K562 (cell line): ENCODE results near the gene ZNF516. TPM values are rescaled to one million over a fixed set of nuclear protein-coding genes. Genes with fewer than 3 reads are reported as not detected.

ENCODE experiments used
- ATAC-seq: fragments of 200-7000 bp; cut with Tn5 transposase; 3 replicates; pipeline ENCODE4 v1.9.1; 2020; ENCODE audit warnings: moderate library complexity
- BruUV-seq: library from RNA; stranded (reverse); fragments of 400-500 nt; replicated peaks from 2 replicates; lab custom pipeline; 2021; lab: Mats Ljungman, UMichigan
- CTCF ChIA-PET: fragments of 300-600 bp; formaldehyde crosslinking; extraction: SDS; loops from one replicate; lab custom pipeline; 2021; ENCODE audit warnings: low intra/inter-chr PET ratio; lab: Yijun Ruan, JAX
- POLR2A ChIA-PET: fragments of 300-600, 350-650 bp; sonication (Branson Sonifier 250); formaldehyde crosslinking; extraction: SDS; loops from one replicate; lab custom pipeline; 2021; ENCODE audit warnings: antibody characterized with exemption, inconsistent platforms; lab: Yijun Ruan, JAX
- DNase-seq, 4 experiments: peaks; one replicate each; pipeline versions ENCODE4 v3.0.0 to v3.0.0-alpha.2; 2011 to 2018; ENCODE audit warnings: low spot score in 3 of 4, mixed read lengths in 3 of 4; ENCODE audit errors: extremely low read depth in 1 of 4
- FAIRE-seq: peaks from 2 replicates; lab custom pipeline; 2011; peaks lifted over from hg19 to GRCh38; lab: Jason Lieb, UNC
- H2AFZ ChIP-seq: 2 replicates; pipeline ENCODE4 v1.6.0; 2011; ENCODE audit warnings: low read depth, low read length, control low read depth, inconsistent platforms
- H3K27ac ChIP-seq: fragments of 200-600 bp; 3 replicates; pipeline ENCODE4 v1.8.0; 2011; ENCODE audit warnings: low read depth, mild to moderate bottlenecking, control low read depth, inconsistent platforms, low read length, moderate library complexity, mixed read lengths; ENCODE audit errors: extremely low read depth
- H3K27me3 ChIP-seq, 2 experiments: fragments of 300-600 bp in 1 of 2; 2 replicates in 1 of 2; 3 replicates in 1 of 2; pipeline versions ENCODE4 v1.6.0 to v1.8.0; 2011; ENCODE audit warnings: inconsistent platforms in 2 of 2, low read length in 2 of 2, mild to moderate bottlenecking in 1 of 2, mixed read lengths in 1 of 2, moderate library complexity in 1 of 2; ENCODE audit not compliant: control insufficient read depth in 2 of 2, insufficient read depth in 2 of 2
- H3K36me3 ChIP-seq: fragments of 300-600 bp; 3 replicates; pipeline ENCODE4 v1.8.0; 2011; ENCODE audit warnings: mild to moderate bottlenecking, low read length, inconsistent platforms; ENCODE audit not compliant: control insufficient read depth, insufficient read depth
- H3K4me1 ChIP-seq, 2 experiments: fragments of 200-600 bp in 1 of 2; replicated peaks in 1 of 2; 2 replicates in 1 of 2; 3 replicates in 1 of 2; pipeline versions ENCODE4 v1.5.1 to v1.8.0; 2011; ENCODE audit warnings: inconsistent platforms in 2 of 2, low read length in 2 of 2, mild to moderate bottlenecking in 1 of 2, mixed read lengths in 1 of 2, moderate library complexity in 1 of 2; ENCODE audit not compliant: control insufficient read depth in 2 of 2, insufficient read depth in 2 of 2
- H3K4me2 ChIP-seq: 2 replicates; pipeline ENCODE4 v1.6.1; 2011; ENCODE audit warnings: low read length, control low read depth, inconsistent platforms, mixed read lengths; ENCODE audit not compliant: insufficient read depth
- H3K4me3 ChIP-seq: fragments of 200-600 bp; sonication (generic), shearing (Covaris generic); 2 replicates; pipeline ENCODE4 v1.5.1; 2016; ENCODE audit warnings: control low read depth, inconsistent platforms
- H3K79me2 ChIP-seq: fragments of 200-600 bp; 3 replicates; pipeline ENCODE4 v1.8.0; 2011; ENCODE audit warnings: low read length, inconsistent platforms; ENCODE audit not compliant: control insufficient read depth, insufficient read depth
- H3K9ac ChIP-seq, 2 experiments: 2 replicates each; pipeline versions ENCODE4 v1.6.0 to v1.6.1; 2011; ENCODE audit warnings: low read depth in 2 of 2, low read length in 2 of 2, control low read depth in 1 of 2, inconsistent platforms in 1 of 2, mild to moderate bottlenecking in 1 of 2, mixed read lengths in 1 of 2; ENCODE audit not compliant: insufficient read depth in 1 of 2
- H3K9me1 ChIP-seq: one replicate; pipeline ENCODE4 v1.6.0; 2011; ENCODE audit warnings: inconsistent platforms, mild to moderate bottlenecking, low read length, moderate library complexity; ENCODE audit not compliant: control insufficient read depth, insufficient read depth
- H3K9me3 ChIP-seq: replicated peaks from 2 replicates; pipeline ENCODE4 v1.5.1; 2011; ENCODE audit warnings: low read depth, low read length, inconsistent platforms; ENCODE audit not compliant: control insufficient read depth, insufficient read depth
- H4K20me1 ChIP-seq: replicated peaks from 2 replicates; pipeline ENCODE4 v1.6.1; 2011; ENCODE audit warnings: low read length, inconsistent platforms, mixed read lengths; ENCODE audit not compliant: control insufficient read depth, insufficient read depth
- FOXA3 ChIP-seq, 2 experiments: fragments of 450-650 bp in 1 of 2; sonication (generic) in 1 of 2; formaldehyde crosslinking; IDR thresholded peaks in 1 of 2; conservative IDR thresholded peaks in 1 of 2; 2 replicates each; pipeline versions ENCODE4 v1.4.0 to v1.8.0; 2020 to 2022; ENCODE audit warnings: mild to moderate bottlenecking in 2 of 2, missing genetic modification reagents in 1 of 2
- WGBS: fragments of 100-300 bp; shearing (Covaris generic); methylation state at CpG from one replicate; pipeline ENCODE4 v1.1.6; 2016; ENCODE audit warnings: low coverage, mixed read lengths; ENCODE audit not compliant: insufficient coverage; ENCODE audit errors: missing lambda C conversion rate; 5-methylcytosine and 5-hydroxymethylcytosine counted together
- in situ Hi-C: fragments of 300-500 bp; cut with MboI; formaldehyde crosslinking; loops from 4 replicates; pipeline ENCODE4 v1.15.0; 2018; ENCODE audit warnings: inconsistent platforms, mixed read lengths
- intact Hi-C: fragments of 100-400 bp; cut with micrococcal nuclease; formaldehyde crosslinking; loops from 2 replicates; pipeline ENCODE4 v1.14.2; 2022
- polyA plus RNA-seq, 8 experiments: library from polyadenylated mRNA; depleted of rRNA in 4 of 8; stranded (reverse) in 5 of 8; unstranded in 3 of 8; fragments of >200 nt; fragmentation: Nextera tagmentation in 2 of 8; fragmentation: Illumina TruSeq in 1 of 8; extraction: Ambion mirVana in 2 of 8; extraction: Trizol in 1 of 8; gene quantifications; 2 replicates each; pipeline versions ENCODE4 v1.2.1 to v1.2.3, GENCODE V29; 2011 to 2014; ENCODE audit warnings: inconsistent platforms in 1 of 8, missing spikeins in 1 of 8
- total RNA-seq, 7 experiments: library from RNA; depleted of rRNA in 6 of 7; stranded (reverse); fragments of >200 nt in 6 of 7; fragmentation: Illumina TruSeq in 2 of 7; extraction: Trizol in 2 of 7; gene quantifications; 2 replicates each; pipeline versions ENCODE4 v1.2.1 to v1.2.3, GENCODE V29; 2011 to 2021; ENCODE audit warnings: low replicate concordance in 1 of 7
- TF ChIP-seq, protein P1 (sequence below): fragments of 200-600 bp; sonication (generic); IDR thresholded peaks from one replicate; pipeline ENCODE4 v1.6.1; 2012; ENCODE audit warnings: mild to moderate bottlenecking, low read depth, low read length, inconsistent platforms

ZNF516 gene
- total and polyA plus RNA-seq, 9 of the 15 experiments (the other 6 are each of a cell fraction or from before 2014, with no cell fraction given): 0.04 to 0.20 (median 0.08) TPM; not detected in 3

DNA sequence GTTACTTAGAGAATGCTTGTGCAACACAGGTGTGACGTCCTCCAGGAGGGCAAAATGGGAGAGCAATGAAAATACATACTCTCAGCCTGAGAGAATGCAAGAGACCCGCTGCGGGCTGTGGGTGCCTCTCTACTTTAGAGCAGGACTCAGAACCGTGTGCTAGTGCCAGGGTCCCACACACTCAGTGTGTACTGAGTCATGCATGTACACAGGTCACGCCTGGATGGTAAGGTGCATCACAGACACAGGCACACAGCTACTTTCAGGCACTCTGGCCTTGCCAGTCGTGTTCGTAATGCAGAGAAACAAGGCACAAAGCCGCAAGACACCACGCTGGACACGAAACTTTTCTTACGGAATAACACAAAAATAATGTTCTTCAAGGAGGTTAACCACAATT lies 125.3 kb downstream of the ZNF516 start:
- ATAC-seq (no peak), FAIRE-seq (no peak), DNase-seq (no peak)
- ChIA-PET CTCF (no interaction called here), POLR2A (no interaction called here)
- Histone ChIP-seq H3K4me1 (no peaks in the 10 kb centered on the region), H3K27me3 (peaks cover 2 to 26% of the 10 kb centered on the region in 2 experiments; a peak in 3 of 5 replicates), H2AFZ (no peak overlapping the region), H3K9ac (no peak overlapping the region), H3K27ac (no peak overlapping the region), H3K36me3 (no peaks in the 10 kb centered on the region), H4K20me1 (no peaks in the 10 kb centered on the region), H3K4me2 (no peak overlapping the region), H3K9me3 (no peaks in the 10 kb centered on the region), H3K9me1 (no peaks in the 10 kb centered on the region), H3K79me2 (no peaks in the 10 kb centered on the region), H3K4me3 (no peak overlapping the region)
- intact Hi-C loops: no loop called here
- in situ Hi-C loops: loop anchor here (25.0 kb wide), 2 partner anchors 1707 to 2007 kb away; no protein-coding TSS in a partner anchor
- no TSS peak for BruUV-seq
- 2% methylated on average over 9 of the region's 11 CpGs for WGBS
- TF ChIP-seq, protein P1, sequence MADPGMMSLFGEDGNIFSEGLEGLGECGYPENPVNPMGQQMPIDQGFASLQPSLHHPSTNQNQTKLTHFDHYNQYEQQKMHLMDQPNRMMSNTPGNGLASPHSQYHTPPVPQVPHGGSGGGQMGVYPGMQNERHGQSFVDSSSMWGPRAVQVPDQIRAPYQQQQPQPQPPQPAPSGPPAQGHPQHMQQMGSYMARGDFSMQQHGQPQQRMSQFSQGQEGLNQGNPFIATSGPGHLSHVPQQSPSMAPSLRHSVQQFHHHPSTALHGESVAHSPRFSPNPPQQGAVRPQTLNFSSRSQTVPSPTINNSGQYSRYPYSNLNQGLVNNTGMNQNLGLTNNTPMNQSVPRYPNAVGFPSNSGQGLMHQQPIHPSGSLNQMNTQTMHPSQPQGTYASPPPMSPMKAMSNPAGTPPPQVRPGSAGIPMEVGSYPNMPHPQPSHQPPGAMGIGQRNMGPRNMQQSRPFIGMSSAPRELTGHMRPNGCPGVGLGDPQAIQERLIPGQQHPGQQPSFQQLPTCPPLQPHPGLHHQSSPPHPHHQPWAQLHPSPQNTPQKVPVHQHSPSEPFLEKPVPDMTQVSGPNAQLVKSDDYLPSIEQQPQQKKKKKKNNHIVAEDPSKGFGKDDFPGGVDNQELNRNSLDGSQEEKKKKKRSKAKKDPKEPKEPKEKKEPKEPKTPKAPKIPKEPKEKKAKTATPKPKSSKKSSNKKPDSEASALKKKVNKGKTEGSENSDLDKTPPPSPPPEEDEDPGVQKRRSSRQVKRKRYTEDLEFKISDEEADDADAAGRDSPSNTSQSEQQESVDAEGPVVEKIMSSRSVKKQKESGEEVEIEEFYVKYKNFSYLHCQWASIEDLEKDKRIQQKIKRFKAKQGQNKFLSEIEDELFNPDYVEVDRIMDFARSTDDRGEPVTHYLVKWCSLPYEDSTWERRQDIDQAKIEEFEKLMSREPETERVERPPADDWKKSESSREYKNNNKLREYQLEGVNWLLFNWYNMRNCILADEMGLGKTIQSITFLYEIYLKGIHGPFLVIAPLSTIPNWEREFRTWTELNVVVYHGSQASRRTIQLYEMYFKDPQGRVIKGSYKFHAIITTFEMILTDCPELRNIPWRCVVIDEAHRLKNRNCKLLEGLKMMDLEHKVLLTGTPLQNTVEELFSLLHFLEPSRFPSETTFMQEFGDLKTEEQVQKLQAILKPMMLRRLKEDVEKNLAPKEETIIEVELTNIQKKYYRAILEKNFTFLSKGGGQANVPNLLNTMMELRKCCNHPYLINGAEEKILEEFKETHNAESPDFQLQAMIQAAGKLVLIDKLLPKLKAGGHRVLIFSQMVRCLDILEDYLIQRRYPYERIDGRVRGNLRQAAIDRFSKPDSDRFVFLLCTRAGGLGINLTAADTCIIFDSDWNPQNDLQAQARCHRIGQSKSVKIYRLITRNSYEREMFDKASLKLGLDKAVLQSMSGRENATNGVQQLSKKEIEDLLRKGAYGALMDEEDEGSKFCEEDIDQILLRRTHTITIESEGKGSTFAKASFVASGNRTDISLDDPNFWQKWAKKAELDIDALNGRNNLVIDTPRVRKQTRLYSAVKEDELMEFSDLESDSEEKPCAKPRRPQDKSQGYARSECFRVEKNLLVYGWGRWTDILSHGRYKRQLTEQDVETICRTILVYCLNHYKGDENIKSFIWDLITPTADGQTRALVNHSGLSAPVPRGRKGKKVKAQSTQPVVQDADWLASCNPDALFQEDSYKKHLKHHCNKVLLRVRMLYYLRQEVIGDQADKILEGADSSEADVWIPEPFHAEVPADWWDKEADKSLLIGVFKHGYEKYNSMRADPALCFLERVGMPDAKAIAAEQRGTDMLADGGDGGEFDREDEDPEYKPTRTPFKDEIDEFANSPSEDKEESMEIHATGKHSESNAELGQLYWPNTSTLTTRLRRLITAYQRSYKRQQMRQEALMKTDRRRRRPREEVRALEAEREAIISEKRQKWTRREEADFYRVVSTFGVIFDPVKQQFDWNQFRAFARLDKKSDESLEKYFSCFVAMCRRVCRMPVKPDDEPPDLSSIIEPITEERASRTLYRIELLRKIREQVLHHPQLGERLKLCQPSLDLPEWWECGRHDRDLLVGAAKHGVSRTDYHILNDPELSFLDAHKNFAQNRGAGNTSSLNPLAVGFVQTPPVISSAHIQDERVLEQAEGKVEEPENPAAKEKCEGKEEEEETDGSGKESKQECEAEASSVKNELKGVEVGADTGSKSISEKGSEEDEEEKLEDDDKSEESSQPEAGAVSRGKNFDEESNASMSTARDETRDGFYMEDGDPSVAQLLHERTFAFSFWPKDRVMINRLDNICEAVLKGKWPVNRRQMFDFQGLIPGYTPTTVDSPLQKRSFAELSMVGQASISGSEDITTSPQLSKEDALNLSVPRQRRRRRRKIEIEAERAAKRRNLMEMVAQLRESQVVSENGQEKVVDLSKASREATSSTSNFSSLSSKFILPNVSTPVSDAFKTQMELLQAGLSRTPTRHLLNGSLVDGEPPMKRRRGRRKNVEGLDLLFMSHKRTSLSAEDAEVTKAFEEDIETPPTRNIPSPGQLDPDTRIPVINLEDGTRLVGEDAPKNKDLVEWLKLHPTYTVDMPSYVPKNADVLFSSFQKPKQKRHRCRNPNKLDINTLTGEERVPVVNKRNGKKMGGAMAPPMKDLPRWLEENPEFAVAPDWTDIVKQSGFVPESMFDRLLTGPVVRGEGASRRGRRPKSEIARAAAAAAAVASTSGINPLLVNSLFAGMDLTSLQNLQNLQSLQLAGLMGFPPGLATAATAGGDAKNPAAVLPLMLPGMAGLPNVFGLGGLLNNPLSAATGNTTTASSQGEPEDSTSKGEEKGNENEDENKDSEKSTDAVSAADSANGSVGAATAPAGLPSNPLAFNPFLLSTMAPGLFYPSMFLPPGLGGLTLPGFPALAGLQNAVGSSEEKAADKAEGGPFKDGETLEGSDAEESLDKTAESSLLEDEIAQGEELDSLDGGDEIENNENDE: no peak
- no peak for TF ChIP-seq FOXA3 (CRISPR knock-in tag; conservative IDR thresholded peaks at IDR 0.05 in 1 of 2, IDR thresholded peaks at IDR 0.05 in 1 of 2)
